T-helper 1 cell treated with Interleukin-12 subunit alpha and Interleukin-12 subunit beta and Interleukin-4 antibody, amounts not matched to agents 30 μg/mL and 1 μg/mL, for 36 hours (primary cell): ENCODE measurements around the gene SCARB1.
"Not testable (repeated sequence)": the region's sequence is repeated elsewhere in the genome, so short reads cannot be mapped to it uniquely, and the experiment has no call there.

ENCODE experiments used
- H3K27ac Mint-ChIP-seq: one replicate; pipeline ENCODE4 v1.8.0; 2021; ENCODE audit warnings: mild to moderate bottlenecking, mixed read lengths
- H3K27me3 Mint-ChIP-seq: one replicate; pipeline ENCODE4 v1.8.0; 2021; ENCODE audit warnings: low read depth, mixed read lengths
- H3K36me3 Mint-ChIP-seq: one replicate; pipeline ENCODE4 v1.8.0; 2021; ENCODE audit warnings: low read depth, mixed read lengths
- H3K4me1 Mint-ChIP-seq: one replicate; pipeline ENCODE4 v1.8.0; 2021; ENCODE audit warnings: low read depth, mixed read lengths
- H3K4me3 Mint-ChIP-seq: one replicate; pipeline ENCODE4 v1.8.0; 2021; ENCODE audit warnings: mild to moderate bottlenecking, moderate library complexity, mixed read lengths
- H3K9me3 Mint-ChIP-seq: one replicate; pipeline ENCODE4 v1.8.0; 2021; ENCODE audit warnings: mixed read lengths

Gene SCARB1

GRCh38 chr12:124896461-124896860, 32.8 kb upstream of the SCARB1 start:
- Mint-ChIP-seq H3K4me3 (no peak overlapping the region), H3K36me3 (no peaks in the 10 kb centered on the region), H3K9me3 (no peaks in the 10 kb centered on the region), H3K27ac (no peak overlapping the region), H3K27me3 (peaks cover 5% of the 10 kb centered on the region), H3K4me1 (peaks cover 19% of the 10 kb centered on the region)

- H3K27ac Mint-ChIP-seq: no peak overlapping the region
- no peaks in the 10 kb centered on the region for H3K36me3 Mint-ChIP-seq
- peaks cover 4% of the 10 kb centered on the region for H3K27me3 Mint-ChIP-seq
- H3K4me1 Mint-ChIP-seq: peaks cover 17% of the 10 kb centered on the region
- H3K4me3 Mint-ChIP-seq: no peak overlapping the region
- H3K9me3 Mint-ChIP-seq: no peaks in the 10 kb centered on the region
Measured at GRCh38 chr12:124893792-124894516, 30.3 kb upstream of the SCARB1 start.

- no peak overlapping the region for H3K27ac Mint-ChIP-seq
- peaks cover under 1% of the 10 kb centered on the region for H3K4me1 Mint-ChIP-seq
- H3K27me3 Mint-ChIP-seq: no peaks in the 10 kb centered on the region
- no peaks in the 10 kb centered on the region for H3K9me3 Mint-ChIP-seq
- H3K4me3 Mint-ChIP-seq: no peak overlapping the region
- no peaks in the 10 kb centered on the region for H3K36me3 Mint-ChIP-seq
Measured at GRCh38 chr12:124888260-124888659, 24.6 kb upstream of the SCARB1 start.

- not testable (repeated sequence) for H3K4me1 Mint-ChIP-seq, H3K27me3 Mint-ChIP-seq, H3K4me3 Mint-ChIP-seq, H3K36me3 Mint-ChIP-seq, H3K27ac Mint-ChIP-seq, H3K9me3 Mint-ChIP-seq
Measured at GRCh38 chr12:124887766-124888165, 24.1 kb upstream of the SCARB1 start.

- Mint-ChIP-seq H3K4me1 (peaks cover 4% of the 10 kb centered on the region), H3K27ac (no peak overlapping the region), H3K4me3 (no peak overlapping the region), H3K9me3 (no peaks in the 10 kb centered on the region), H3K27me3 (no peaks in the 10 kb centered on the region), H3K36me3 (no peaks in the 10 kb centered on the region)
Measured at GRCh38 chr12:124884587-124885438, 21.1 kb upstream of the SCARB1 start.

- no peaks in the 10 kb centered on the region for H3K27me3 Mint-ChIP-seq
- H3K27ac Mint-ChIP-seq: no peak overlapping the region
- no peak overlapping the region for H3K4me3 Mint-ChIP-seq
- H3K4me1 Mint-ChIP-seq: peaks cover 4% of the 10 kb centered on the region
- H3K36me3 Mint-ChIP-seq: no peaks in the 10 kb centered on the region
- no peaks in the 10 kb centered on the region for H3K9me3 Mint-ChIP-seq
Measured at GRCh38 chr12:124883263-124884130, 19.8 kb upstream of the SCARB1 start.

GRCh38 chr12:124881123-124881522, 17.5 kb upstream of the SCARB1 start:
- Mint-ChIP-seq H3K36me3 (no peaks in the 10 kb centered on the region), H3K4me3 (no peak overlapping the region), H3K27ac (no peak overlapping the region), H3K9me3 (no peaks in the 10 kb centered on the region), H3K27me3 (no peaks in the 10 kb centered on the region), H3K4me1 (peaks cover 4% of the 10 kb centered on the region)

GRCh38 chr12:124880335-124880734, 16.7 kb upstream of the SCARB1 start:
- not testable (repeated sequence) for H3K4me1 Mint-ChIP-seq, H3K27me3 Mint-ChIP-seq, H3K4me3 Mint-ChIP-seq

GRCh38 chr12:124878795-124879516, 15.3 kb upstream of the SCARB1 start:
- H3K9me3 Mint-ChIP-seq: no peaks in the 10 kb centered on the region
- peaks cover 4% of the 10 kb centered on the region for H3K4me1 Mint-ChIP-seq
- H3K36me3 Mint-ChIP-seq: no peaks in the 10 kb centered on the region
- H3K4me3 Mint-ChIP-seq: no peak overlapping the region
- no peak overlapping the region for H3K27ac Mint-ChIP-seq
- H3K27me3 Mint-ChIP-seq: no peaks in the 10 kb centered on the region

More at GRCh38 chr12:124880335-124880734, 16.7 kb upstream of the SCARB1 start:
- H3K27ac Mint-ChIP-seq, H3K9me3 Mint-ChIP-seq, H3K36me3 Mint-ChIP-seq: not testable (repeated sequence)

GRCh38 chr12:124877423-124877822, 13.8 kb upstream of the SCARB1 start:
- no peaks in the 10 kb centered on the region for H3K36me3 Mint-ChIP-seq
- no peak overlapping the region for H3K4me3 Mint-ChIP-seq
- H3K9me3 Mint-ChIP-seq: no peaks in the 10 kb centered on the region
- H3K27me3 Mint-ChIP-seq: no peaks in the 10 kb centered on the region
- H3K27ac Mint-ChIP-seq: no peak overlapping the region
- H3K4me1 Mint-ChIP-seq: peaks cover 4% of the 10 kb centered on the region

- Mint-ChIP-seq H3K27me3 (no peaks in the 10 kb centered on the region), H3K36me3 (no peaks in the 10 kb centered on the region), H3K27ac (no peak overlapping the region), H3K4me3 (no peak overlapping the region), H3K9me3 (no peaks in the 10 kb centered on the region), H3K4me1 (no peaks in the 10 kb centered on the region)
Measured at GRCh38 chr12:124876171-124876570, 12.5 kb upstream of the SCARB1 start.

- H3K27ac Mint-ChIP-seq: no peak overlapping the region
- no peaks in the 10 kb centered on the region for H3K27me3 Mint-ChIP-seq
- no peak overlapping the region for H3K4me3 Mint-ChIP-seq
- no peaks in the 10 kb centered on the region for H3K36me3 Mint-ChIP-seq
- no peaks in the 10 kb centered on the region for H3K4me1 Mint-ChIP-seq
- H3K9me3 Mint-ChIP-seq: no peaks in the 10 kb centered on the region
Measured at GRCh38 chr12:124875803-124876132, 12.1 kb upstream of the SCARB1 start.

- H3K4me3 Mint-ChIP-seq: no peak overlapping the region
- no peak overlapping the region for H3K27ac Mint-ChIP-seq
- H3K27me3 Mint-ChIP-seq: no peaks in the 10 kb centered on the region
- H3K9me3 Mint-ChIP-seq: no peaks in the 10 kb centered on the region
- H3K36me3 Mint-ChIP-seq: no peaks in the 10 kb centered on the region
- H3K4me1 Mint-ChIP-seq: no peaks in the 10 kb centered on the region
Measured at GRCh38 chr12:124874988-124875802, 11.5 kb upstream of the SCARB1 start.
